HepG2 (cell line): ENCODE measurements around the gene AFF1. TPM values are rescaled to one million over a fixed set of nuclear protein-coding genes. Genes with fewer than 3 reads are reported as not detected.
"Not testable (repeated sequence)": the region's sequence is repeated elsewhere in the genome, so short reads cannot be mapped to it uniquely, and the experiment has no call there.

Experiments used
- ATAC-seq: fragments of 200-7000 bp; cut with Tn5 transposase; 3 replicates; pipeline ENCODE4 v1.9.1; 2020; ENCODE audit warnings: mild to moderate bottlenecking, moderate library complexity
- BruUV-seq: library from RNA; stranded (reverse); fragments of 400-500 nt; replicated peaks from 2 replicates; lab custom pipeline; 2021; lab: Mats Ljungman, UMichigan
- CTCF ChIA-PET: fragments of 300-600 bp; formaldehyde crosslinking; extraction: SDS; loops from one replicate; lab custom pipeline; 2021; ENCODE audit warnings: low total read pairs, inconsistent platforms, low intra/inter-chr PET ratio; lab: Yijun Ruan, JAX
- POLR2A ChIA-PET: fragments of 350-600 bp; sonication (Branson Sonifier 250); formaldehyde crosslinking; loops from one replicate; lab custom pipeline; 2020; ENCODE audit warnings: antibody characterized with exemption, inconsistent platforms; lab: Yijun Ruan, JAX
- DNase-seq: peaks from one replicate; pipeline ENCODE4 v3.0.0-alpha.2; 2015; ENCODE audit warnings: low spot score
- FAIRE-seq: peaks from 3 replicates; lab custom pipeline; 2011; peaks lifted over from hg19 to GRCh38; lab: Jason Lieb, UNC
- H2AFZ ChIP-seq: one replicate; pipeline ENCODE4 v1.6.1; 2011; ENCODE audit warnings: low read length, inconsistent platforms
- H3K27ac ChIP-seq: fragments of 300-600 bp; 3 replicates; pipeline ENCODE4 v1.8.0; 2011; ENCODE audit warnings: mixed run types, mild to moderate bottlenecking, mixed read lengths, low read length, inconsistent platforms; ENCODE audit not compliant: insufficient read depth; ENCODE audit errors: extremely low read length
- H3K27me3 ChIP-seq, 2 experiments: fragments of 200-600 bp in 1 of 2; 2 replicates in 1 of 2; 3 replicates in 1 of 2; pipeline versions ENCODE4 v1.6.0 to v1.8.0; 2011; ENCODE audit warnings: low read length in 2 of 2, mild to moderate bottlenecking in 2 of 2, moderate library complexity in 2 of 2, inconsistent platforms in 1 of 2; ENCODE audit not compliant: insufficient read depth in 2 of 2, control insufficient read depth in 1 of 2
- H3K36me3 ChIP-seq, 2 experiments: fragments of 200-600 bp in 1 of 2; replicated peaks in 1 of 2; 2 replicates in 1 of 2; 3 replicates in 1 of 2; pipeline versions ENCODE4 v1.5.1 to v1.8.0; 2011; ENCODE audit warnings: low read length in 2 of 2, inconsistent platforms in 1 of 2; ENCODE audit not compliant: insufficient read depth in 2 of 2, control insufficient read depth in 1 of 2
- H3K4me1 ChIP-seq: 2 replicates; pipeline ENCODE4 v1.5.1; 2012; ENCODE audit warnings: low read length, inconsistent platforms; ENCODE audit not compliant: insufficient read depth
- H3K4me2 ChIP-seq: 2 replicates; pipeline ENCODE4 v1.6.0; 2011; ENCODE audit warnings: low read depth, low read length, inconsistent platforms
- H3K4me3 ChIP-seq, 3 experiments: fragments of 200-600 bp in 1 of 3; sonication (generic), shearing (Covaris generic) in 1 of 3; replicated peaks in 1 of 3; 2 replicates each; pipeline ENCODE4 v1.5.1; 2011 to 2016; ENCODE audit warnings: low read length in 3 of 3, inconsistent platforms in 2 of 3, low read depth in 2 of 3, mild to moderate bottlenecking in 2 of 3, control low read depth in 1 of 3, mixed read lengths in 1 of 3; ENCODE audit not compliant: insufficient read depth in 1 of 3
- H3K79me2 ChIP-seq: one replicate; pipeline ENCODE4 v1.6.1; 2011; ENCODE audit warnings: low read length, inconsistent platforms; ENCODE audit not compliant: insufficient read depth
- H3K9ac ChIP-seq: 2 replicates; pipeline ENCODE4 v1.6.0; 2011; ENCODE audit warnings: mild to moderate bottlenecking, low read depth, low read length, inconsistent platforms; ENCODE audit not compliant: insufficient read depth
- H3K9me3 ChIP-seq: 2 replicates; pipeline ENCODE4 v1.5.1; 2012; ENCODE audit warnings: mild to moderate bottlenecking, low read length
- H4K20me1 ChIP-seq: 2 replicates; pipeline ENCODE4 v1.6.0; 2011; ENCODE audit warnings: inconsistent platforms, mild to moderate bottlenecking, low read length, moderate library complexity; ENCODE audit not compliant: insufficient read depth
- ARNT ChIP-seq: fragments of 450-650 bp; IDR thresholded peaks from 2 replicates; pipeline ENCODE4 v1.6.1; 2017
- CHCHD3 ChIP-seq: sonication (generic); formaldehyde crosslinking; IDR thresholded peaks from 2 replicates; pipeline ENCODE4 v1.8.0; 2022; ENCODE audit warnings: mild to moderate bottlenecking, missing genetic modification reagents, moderate library complexity
- FOXA3 ChIP-seq: IDR thresholded peaks from 2 replicates; pipeline ENCODE4 v1.6.1; 2016; ENCODE audit warnings: missing genetic modification reagents, missing compliant biosample characterization
- IRF1 ChIP-seq: sonication (generic); formaldehyde crosslinking; IDR thresholded peaks from 2 replicates; pipeline ENCODE4 v1.4.0; 2020; ENCODE audit warnings: low read depth, mild to moderate bottlenecking, missing genetic modification reagents
- KDM4B ChIP-seq: sonication (generic); formaldehyde crosslinking; IDR thresholded peaks from 2 replicates; pipeline ENCODE4 v1.4.0; 2020; ENCODE audit warnings: missing genetic modification reagents
- NFRKB ChIP-seq: fragments of 450-650 bp; IDR thresholded peaks from 2 replicates; pipeline ENCODE4 v1.6.1; 2017
- PLSCR1 ChIP-seq: sonication (generic); formaldehyde crosslinking; IDR thresholded peaks from 2 replicates; pipeline ENCODE4 v1.5.0; 2020; ENCODE audit warnings: missing genetic modification reagents, mild to moderate bottlenecking, borderline replicate concordance
- SNAPC2 ChIP-seq: sonication (generic); formaldehyde crosslinking; IDR thresholded peaks from 2 replicates; pipeline ENCODE4 v1.8.1; 2022; ENCODE audit warnings: mild to moderate bottlenecking, missing genetic modification reagents
- SNAPC5 ChIP-seq: sonication (generic); formaldehyde crosslinking; IDR thresholded peaks from 2 replicates; pipeline ENCODE4 v1.8.1; 2023; ENCODE audit warnings: mild to moderate bottlenecking, missing genetic modification reagents, borderline replicate concordance
- YEATS2 ChIP-seq: sonication (generic); formaldehyde crosslinking; IDR thresholded peaks from 2 replicates; pipeline ENCODE4 v1.4.0; 2020; ENCODE audit warnings: missing genetic modification reagents, borderline replicate concordance
- ZBTB26 ChIP-seq: IDR thresholded peaks from 2 replicates; pipeline ENCODE4 v1.6.1; 2016; ENCODE audit warnings: missing compliant biosample characterization, missing genetic modification reagents, borderline replicate concordance
- ZFP41 ChIP-seq: sonication (generic); formaldehyde crosslinking; IDR thresholded peaks from 2 replicates; pipeline ENCODE4 v1.4.0; 2020; ENCODE audit warnings: mild to moderate bottlenecking, missing genetic modification reagents, borderline replicate concordance
- ZNF224 ChIP-seq: sonication (generic); formaldehyde crosslinking; IDR thresholded peaks from 2 replicates; pipeline ENCODE4 v1.5.0; 2020; ENCODE audit warnings: mild to moderate bottlenecking, missing genetic modification reagents
- ZNF879 ChIP-seq: sonication (generic); formaldehyde crosslinking; IDR thresholded peaks from 2 replicates; pipeline ENCODE4 v1.8.1; 2023; ENCODE audit warnings: missing genetic modification reagents
- ZSCAN9 ChIP-seq: IDR thresholded peaks from 2 replicates; pipeline ENCODE4 v1.6.1; 2016; ENCODE audit warnings: borderline replicate concordance
- WGBS: methylation state at CpG from one replicate; pipeline ENCODE4 v1.1.6; 2017; ENCODE audit warnings: low lambda C conversion rate; 5-methylcytosine and 5-hydroxymethylcytosine counted together
- in situ Hi-C: cut with HindIII; loops from 2 replicates; pipeline ENCODE4 v1.10.0; 2017; ENCODE audit warnings: low pct_unique_long_range_greater_than_20kb; ENCODE audit not compliant: extremely low pct_ligation_motif_present
- intact Hi-C: fragments of 100-400 bp; cut with micrococcal nuclease; formaldehyde crosslinking; loops from one replicate; pipeline ENCODE4 v1.10.0; 2022; ENCODE audit not compliant: unreplicated experiment
- polyA plus RNA-seq, 8 experiments: library from polyadenylated mRNA; depleted of rRNA in 3 of 8; stranded (reverse) in 7 of 8; unstranded in 1 of 8; fragments of >200 nt; fragmentation: Illumina TruSeq in 4 of 8; extraction: Trizol in 4 of 8; gene quantifications; 2 replicates each; pipeline versions ENCODE4 v1.2.1 to v1.2.3, GENCODE V29; 2011 to 2016; ENCODE audit warnings: low read depth in 4 of 8, missing spikeins in 1 of 8, mixed read lengths in 1 of 8; ENCODE audit not compliant: insufficient read depth in 1 of 8
- total RNA-seq, 5 experiments: library from RNA; depleted of rRNA; stranded (reverse); fragments of >200 nt; fragmentation: Illumina TruSeq; extraction: Trizol; gene quantifications; 2 replicates each; pipeline ENCODE4 v1.2.3, GENCODE V29; 2016; ENCODE audit warnings: low read depth in 1 of 5

AFF1 gene
- total and polyA plus RNA-seq, 2 of the 13 experiments (the other 11 are each of a cell fraction or from before 2014, with no cell fraction given), result 15.5 to 15.9 TPM

- no peak for TF ChIP-seq PLSCR1
- TF ChIP-seq CHCHD3 (CRISPR knock-in tag), result no peak
These were observed 147.0 kb downstream of the AFF1 start (continued) for GRCh38 chr4:87081826-87082225.

- in situ Hi-C loops, ATAC-seq: not testable (repeated sequence)
These were observed 150.9 kb downstream of the AFF1 start for GRCh38 chr4:87085732-87086131.

GRCh38 chr4:87086143-87086805 is 151.5 kb downstream of the AFF1 start:
- Histone ChIP-seq H3K4me2 (no peak overlapping the region), H3K27ac (no peak overlapping the region), H3K4me1 (peaks cover 19% of the 10 kb centered on the region), H3K4me3 (no peak overlapping the region), H4K20me1 (peaks cover 20% of the 10 kb centered on the region), H3K27me3 (no peaks in the 10 kb centered on the region)
- in situ Hi-C loops, result no loop called here
- WGBS, result 97% methylated on average over 12 of the region's 12 CpGs
- FAIRE-seq, result no peak
- no peak for ATAC-seq
- no peak for DNase-seq
- no TSS peak for BruUV-seq
- TF ChIP-seq ARNT (no peak), ZFP41 (CRISPR knock-in tag) (no peak), ZSCAN9 (no peak), FOXA3 (no peak), KDM4B (CRISPR knock-in tag) (no peak), ZNF879 (CRISPR knock-in tag) (no peak), SNAPC5 (CRISPR knock-in tag) (no peak), SNAPC2 (no peak), YEATS2 (no peak), IRF1 (CRISPR knock-in tag) (no peak), NFRKB (no peak), ZNF224 (CRISPR knock-in tag) (no peak), ZBTB26 (no peak)
- TF ChIP-seq, all 625 proteins: peak for 0
- H2AFZ ChIP-seq, result no peak overlapping the region
- intact Hi-C loops, result no loop called here
- peaks cover 1 to 37% of the 10 kb centered on the region in 2 experiments for H3K36me3 ChIP-seq
- CTCF ChIA-PET, result no interaction called here
- POLR2A ChIA-PET, result no interaction called here
- no peak overlapping the region for H3K9ac ChIP-seq
- no peaks in the 10 kb centered on the region for H3K9me3 ChIP-seq
- H3K79me2 ChIP-seq, result peaks cover 4% of the 10 kb centered on the region

More at GRCh38 chr4:87085732-87086131, 150.9 kb downstream of the AFF1 start:
- FAIRE-seq, H3K4me3 ChIP-seq, H3K27ac ChIP-seq, H3K27me3 ChIP-seq, intact Hi-C loops, H2AFZ ChIP-seq, H3K79me2 ChIP-seq, H3K9ac ChIP-seq, BruUV-seq, H3K9me3 ChIP-seq, POLR2A ChIA-PET, CTCF ChIA-PET, H3K4me2 ChIP-seq, DNase-seq: not testable (repeated sequence)
- WGBS, result 96% methylated on average over 11 of the region's 11 CpGs
- Histone ChIP-seq H4K20me1 (peaks cover 20% of the 10 kb centered on the region), H3K36me3 (peaks cover 1 to 37% of the 10 kb centered on the region in 2 experiments), H3K4me1 (peaks cover 19% of the 10 kb centered on the region)
